GM18507 (cell line): ENCODE results near the gene CAV3.
"Not testable (repeated sequence)": the region's sequence is repeated elsewhere in the genome, so short reads cannot be mapped to it uniquely, and the experiment has no call there.

Experiments
- DNase-seq: peaks from one replicate; pipeline ENCODE4 v3.0.0; 2011; ENCODE audit warnings: low read depth; ENCODE audit not compliant: insufficient read length; ENCODE audit errors: extremely low spot score
- FAIRE-seq: peaks from 2 replicates; lab custom pipeline; 2011; peaks lifted over from hg19 to GRCh38; lab: Jason Lieb, UNC

CAV3 gene

GRCh38 chr3:8733332-8734094 is at the start of gene CAV3:
Gene CAV3 (plus strand): TSS chr3:8733802. CDS start chr3:8733877, 75 bp downstream.
- DNase-seq = no peak
- FAIRE-seq = no peak

- FAIRE-seq, DNase-seq: not testable (repeated sequence)
These were observed 48.6 kb upstream of the CAV3 start for GRCh38 chr3:8684992-8685391.

GRCh38 chr3:8691295-8691694 is 42.3 kb upstream of the CAV3 start:
- not testable (repeated sequence) for DNase-seq, FAIRE-seq

- DNase-seq (no peak), FAIRE-seq (no peak)
These were observed 31.0 kb upstream of the CAV3 start for GRCh38 chr3:8702560-8702959.

- DNase-seq (no peak), FAIRE-seq (no peak)
These were observed 28.0 kb upstream of the CAV3 start for GRCh38 chr3:8705575-8705974.

GRCh38 chr3:8709287-8709686 is 24.3 kb upstream of the CAV3 start:
- FAIRE-seq (no peak), DNase-seq (no peak)

- no peak for FAIRE-seq
- no peak for DNase-seq
These were observed 23.6 kb upstream of the CAV3 start for GRCh38 chr3:8709801-8710507.

GRCh38 chr3:8712045-8712907 is 21.3 kb upstream of the CAV3 start:
- DNase-seq = no peak
- no peak for FAIRE-seq

GRCh38 chr3:8712908-8713255 is 20.7 kb upstream of the CAV3 start:
- DNase-seq (no peak), FAIRE-seq (no peak)

- DNase-seq (no peak), FAIRE-seq (no peak)
These were observed 19.5 kb upstream of the CAV3 start for GRCh38 chr3:8713901-8714759.

- DNase-seq, FAIRE-seq: not testable (repeated sequence)
These were observed 17.8 kb upstream of the CAV3 start for GRCh38 chr3:8715757-8716156.

- DNase-seq (no peak), FAIRE-seq (no peak)
These were observed 10.8 kb upstream of the CAV3 start for GRCh38 chr3:8722808-8723207.

GRCh38 chr3:8723612-8724011 is 10.0 kb upstream of the CAV3 start:
- FAIRE-seq (no peak), DNase-seq (no peak)

GRCh38 chr3:8724108-8724752 is 9.4 kb upstream of the CAV3 start:
- no peak for DNase-seq
- FAIRE-seq = no peak

- no peak for DNase-seq
- FAIRE-seq = no peak
These were observed 5.7 kb upstream of the CAV3 start for GRCh38 chr3:8727605-8728512.

GRCh38 chr3:8729479-8729878 is 4.1 kb upstream of the CAV3 start:
- FAIRE-seq (no peak), DNase-seq (no peak)

GRCh38 chr3:8730656-8731055 is 2.9 kb upstream of the CAV3 start:
- DNase-seq = no peak
- FAIRE-seq = no peak

GRCh38 chr3:8732413-8732812 is 1.2 kb upstream of the CAV3 start:
- DNase-seq (no peak), FAIRE-seq (no peak)
